ENCODE results near the gene MCOLN1.
"Not testable (repeated sequence)": the region's sequence is repeated elsewhere in the genome, so short reads cannot be mapped to it uniquely, and the experiment has no call there.

MCOLN1 gene

DNA sequence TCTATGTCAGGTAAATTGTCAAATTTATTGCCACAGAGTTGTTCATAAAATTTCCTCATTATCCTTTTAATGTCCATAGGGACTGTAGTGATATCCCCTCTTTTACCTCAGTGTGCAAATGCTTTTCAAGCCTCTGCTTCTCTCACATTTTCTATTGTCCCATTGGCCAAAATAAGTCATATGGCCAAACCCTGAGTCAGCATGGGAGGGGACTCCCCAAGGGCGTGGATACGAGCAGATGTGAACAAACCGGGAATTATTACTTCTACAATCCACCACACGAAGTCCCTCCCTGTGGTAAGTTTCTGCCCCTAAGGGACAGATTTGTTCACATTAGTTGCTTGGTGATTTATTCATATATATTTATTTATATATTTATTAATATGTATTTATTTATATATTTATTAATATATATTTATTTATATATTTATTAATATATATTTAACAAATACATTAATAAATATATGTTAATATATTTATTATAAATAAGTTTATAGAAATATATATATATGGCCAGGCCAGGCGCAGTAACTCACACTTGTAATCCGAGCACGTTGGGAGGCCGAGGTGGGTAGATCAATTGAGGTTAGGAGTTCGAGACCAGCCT, 53.1 kb downstream of the MCOLN1 start:
- no peak for DNase-seq (ENCODE audit: low spot score)
- TF ChIP-seq, protein P1, sequence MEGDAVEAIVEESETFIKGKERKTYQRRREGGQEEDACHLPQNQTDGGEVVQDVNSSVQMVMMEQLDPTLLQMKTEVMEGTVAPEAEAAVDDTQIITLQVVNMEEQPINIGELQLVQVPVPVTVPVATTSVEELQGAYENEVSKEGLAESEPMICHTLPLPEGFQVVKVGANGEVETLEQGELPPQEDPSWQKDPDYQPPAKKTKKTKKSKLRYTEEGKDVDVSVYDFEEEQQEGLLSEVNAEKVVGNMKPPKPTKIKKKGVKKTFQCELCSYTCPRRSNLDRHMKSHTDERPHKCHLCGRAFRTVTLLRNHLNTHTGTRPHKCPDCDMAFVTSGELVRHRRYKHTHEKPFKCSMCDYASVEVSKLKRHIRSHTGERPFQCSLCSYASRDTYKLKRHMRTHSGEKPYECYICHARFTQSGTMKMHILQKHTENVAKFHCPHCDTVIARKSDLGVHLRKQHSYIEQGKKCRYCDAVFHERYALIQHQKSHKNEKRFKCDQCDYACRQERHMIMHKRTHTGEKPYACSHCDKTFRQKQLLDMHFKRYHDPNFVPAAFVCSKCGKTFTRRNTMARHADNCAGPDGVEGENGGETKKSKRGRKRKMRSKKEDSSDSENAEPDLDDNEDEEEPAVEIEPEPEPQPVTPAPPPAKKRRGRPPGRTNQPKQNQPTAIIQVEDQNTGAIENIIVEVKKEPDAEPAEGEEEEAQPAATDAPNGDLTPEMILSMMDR (IDR thresholded peaks at IDR 0.05): no peak
- Histone ChIP-seq H3K4me3 (no peak overlapping the region), H3K27ac (no peak overlapping the region)

DNA sequence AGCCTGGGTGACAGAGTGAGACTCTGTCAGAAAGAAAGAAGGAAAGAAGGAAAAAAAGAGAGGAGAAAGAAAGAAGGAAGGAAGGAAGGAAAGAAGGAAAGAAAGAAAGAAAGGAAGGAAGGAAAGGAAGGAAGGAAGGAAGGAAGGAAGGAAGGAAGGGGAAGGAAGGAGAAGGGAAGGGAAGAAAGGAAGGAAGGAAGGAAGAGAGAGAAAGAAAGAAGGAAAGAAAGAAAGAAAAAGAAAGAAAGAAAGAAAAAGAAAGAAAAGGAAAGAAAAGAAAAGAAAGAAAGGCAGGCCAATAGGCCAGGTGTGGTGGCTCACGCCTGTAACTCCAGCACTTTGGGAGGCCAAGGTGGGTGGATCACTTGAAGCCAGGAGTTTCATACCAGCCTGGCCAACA, 55.0 kb downstream of the MCOLN1 start:
- DNase-seq (ENCODE audit: low spot score); H3K27ac ChIP-seq; H3K4me3 ChIP-seq: not testable (repeated sequence)

DNA sequence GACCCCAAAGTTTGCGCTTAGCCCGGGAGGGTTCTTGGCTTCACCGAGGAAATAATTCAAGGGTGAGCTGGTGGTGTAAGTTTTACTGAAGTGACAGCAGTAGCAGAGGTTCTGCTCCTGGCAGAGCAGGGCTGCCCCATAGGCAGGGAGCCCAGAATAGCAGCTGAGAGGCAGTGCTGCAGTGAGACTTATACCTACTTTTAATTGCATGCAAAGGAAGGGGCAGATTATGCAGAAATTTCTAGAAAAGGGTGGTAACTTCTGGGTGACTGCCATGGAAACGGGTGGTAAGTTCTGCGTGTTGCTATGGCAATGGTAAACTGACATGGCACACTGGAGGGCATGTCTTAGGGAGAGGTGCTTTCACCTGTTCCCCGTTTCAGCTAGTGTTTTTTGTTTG, 55.7 kb downstream of the MCOLN1 start:
- no peak overlapping the region for H3K27ac ChIP-seq
- no peak overlapping the region for H3K4me3 ChIP-seq
- TF ChIP-seq, protein P1 (IDR thresholded peaks at IDR 0.05): no peak
- DNase-seq (ENCODE audit: low spot score): no peak

DNA sequence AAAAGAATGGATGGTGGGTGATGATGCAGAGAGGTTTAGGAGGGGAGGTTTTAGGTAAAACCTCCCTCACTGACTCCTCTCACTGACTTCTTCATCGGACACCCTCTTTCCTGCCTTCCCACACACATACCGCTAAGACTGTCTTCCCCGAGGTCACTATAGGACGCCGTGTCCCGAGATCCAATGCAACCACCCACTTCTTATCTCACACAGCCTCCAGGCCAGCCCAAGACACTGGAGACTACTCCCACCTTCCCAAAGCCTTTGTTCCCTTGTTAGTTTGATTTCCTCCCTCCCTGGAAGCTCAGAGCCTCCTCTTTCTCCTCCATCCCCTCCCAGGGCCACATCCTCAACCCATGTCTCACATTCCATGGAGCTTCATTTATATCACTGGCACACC, 56.8 kb downstream of the MCOLN1 start:
- no peak overlapping the region for H3K27ac ChIP-seq
- DNase-seq (ENCODE audit: low spot score): no peak
- H3K4me3 ChIP-seq: no peak overlapping the region
- TF ChIP-seq, protein P1 (IDR thresholded peaks at IDR 0.05): no peak

DNA sequence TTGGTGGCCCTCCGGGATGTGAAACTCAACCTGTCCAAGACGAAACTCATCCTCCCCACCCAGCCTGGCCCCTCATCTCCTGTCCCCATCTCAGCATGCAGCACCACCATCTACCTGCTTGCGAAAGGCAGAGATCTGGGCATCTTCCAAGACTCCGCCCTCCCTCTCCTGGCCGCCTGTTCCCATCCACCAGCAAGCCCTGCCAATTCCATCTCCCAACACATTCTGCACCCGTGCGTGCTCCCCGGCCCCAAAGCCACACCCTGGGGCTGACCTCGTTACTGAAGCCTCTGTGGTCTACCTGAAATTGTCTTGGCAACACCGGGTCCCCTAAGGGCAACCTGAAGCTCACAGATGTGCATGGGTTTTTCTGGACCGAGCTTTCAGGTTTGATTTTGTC, 60.0 kb downstream of the MCOLN1 start:
- no peak for DNase-seq (ENCODE audit: low spot score)
- TF ChIP-seq, protein P1 (IDR thresholded peaks at IDR 0.05): no peak
- Histone ChIP-seq H3K4me3 (no peak overlapping the region), H3K27ac (no peak overlapping the region)
